Coronary artery (tissue), 2 donors: ENCODE data around the gene SETBP1.
"Not testable (repeated sequence)": the region's sequence is repeated elsewhere in the genome, so short reads cannot be mapped to it uniquely, and the experiment has no call there.

Experiments used
- DNase-seq: peaks from one replicate; pipeline ENCODE4 v3.0.0-alpha.2; 2017; ENCODE audit warnings: low spot score
- H3K27ac ChIP-seq, 2 donors: fragments of 200-600 bp; sonication (generic); one replicate each; pipeline ENCODE4 v1.5.1; 2016 to 2019
- H3K4me3 ChIP-seq: fragments of 200-600 bp; sonication (generic); 2 replicates; pipeline ENCODE4 v1.5.1; 2016; ENCODE audit warnings: mild to moderate bottlenecking, moderate library complexity
- CTCF ChIP-seq: fragments of 200-600 bp; sonication (generic); IDR thresholded peaks from one replicate; pipeline ENCODE4 v1.5.1; 2019; ENCODE audit warnings: antibody characterized with exemption

Gene SETBP1

GRCh38 chr18:44793685-44794084 is 113.0 kb downstream of the SETBP1 start:
- H3K27ac ChIP-seq: peak overlapping the region; percentile 70 to 89
- no peak for DNase-seq
- H3K4me3 ChIP-seq: no peak overlapping the region
- TF ChIP-seq CTCF: no peak

DNA sequence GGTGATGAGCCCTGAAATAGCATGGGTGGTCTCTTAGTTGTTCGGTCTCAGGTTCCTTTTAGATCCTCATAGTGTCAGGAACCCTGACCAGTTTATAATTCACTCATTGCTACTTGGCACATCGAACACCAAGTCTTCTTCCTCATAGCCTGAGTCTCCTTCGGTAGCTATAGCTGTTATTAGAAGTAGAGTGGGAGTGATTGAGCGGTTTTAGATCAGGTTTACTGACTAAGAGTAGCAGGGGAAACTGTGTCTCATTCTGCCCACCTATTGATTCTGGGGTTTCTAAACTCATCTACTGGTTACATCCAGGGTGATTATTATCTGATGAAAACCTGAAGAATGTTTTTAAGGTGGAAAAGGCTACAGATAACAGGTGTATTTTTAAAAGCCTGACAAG is 114.6 kb downstream of the SETBP1 start:
- no peak overlapping the region for H3K4me3 ChIP-seq
- no peak for TF ChIP-seq CTCF
- DNase-seq: no peak
- H3K27ac ChIP-seq: no peak overlapping the region

DNA sequence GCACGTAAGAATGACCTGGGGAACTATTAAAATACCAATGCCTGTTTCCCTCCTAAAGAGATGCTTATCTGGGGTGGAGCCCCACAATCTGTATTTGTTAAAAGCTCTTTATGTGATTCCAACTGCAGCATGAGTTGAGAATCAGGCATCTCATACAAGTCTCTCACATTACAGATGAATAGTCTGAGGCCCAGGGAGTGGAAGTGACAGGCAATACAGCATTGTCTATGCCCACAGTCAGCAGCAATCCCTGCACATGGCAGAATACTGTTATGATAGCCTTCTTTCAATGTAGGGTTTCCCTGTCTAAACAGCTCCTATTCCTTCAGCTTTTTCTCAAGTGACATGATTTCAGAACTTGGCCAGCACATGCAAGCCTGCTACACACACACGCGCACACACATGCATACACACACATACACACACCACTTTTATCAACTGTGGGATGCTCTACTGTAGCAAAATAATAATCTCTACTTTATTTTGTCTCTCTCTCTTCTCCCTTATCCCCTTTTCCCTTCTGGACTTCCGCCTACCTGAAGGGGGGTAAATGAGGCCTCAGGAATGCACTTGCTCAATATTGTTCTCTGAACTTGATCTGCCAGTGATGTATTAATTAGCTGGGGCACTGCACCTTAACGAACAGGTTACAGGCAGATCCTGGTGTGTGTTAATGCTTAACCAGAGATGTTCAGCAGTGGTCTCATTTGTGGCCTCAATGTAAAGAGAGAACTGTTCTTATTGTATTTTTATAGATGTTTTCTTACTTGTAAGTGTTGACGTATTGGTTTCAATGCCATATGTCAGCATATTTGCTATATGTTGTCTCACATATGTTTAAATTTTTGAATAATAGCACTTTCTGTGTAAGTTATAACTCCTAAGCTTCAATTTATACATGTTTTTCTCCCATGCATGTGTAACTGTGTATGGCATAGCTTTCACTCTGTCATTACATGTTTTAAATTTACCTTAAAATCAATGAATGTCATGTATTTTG is 116.0 kb downstream of the SETBP1 start:
- no peak overlapping the region for H3K4me3 ChIP-seq

DNA sequence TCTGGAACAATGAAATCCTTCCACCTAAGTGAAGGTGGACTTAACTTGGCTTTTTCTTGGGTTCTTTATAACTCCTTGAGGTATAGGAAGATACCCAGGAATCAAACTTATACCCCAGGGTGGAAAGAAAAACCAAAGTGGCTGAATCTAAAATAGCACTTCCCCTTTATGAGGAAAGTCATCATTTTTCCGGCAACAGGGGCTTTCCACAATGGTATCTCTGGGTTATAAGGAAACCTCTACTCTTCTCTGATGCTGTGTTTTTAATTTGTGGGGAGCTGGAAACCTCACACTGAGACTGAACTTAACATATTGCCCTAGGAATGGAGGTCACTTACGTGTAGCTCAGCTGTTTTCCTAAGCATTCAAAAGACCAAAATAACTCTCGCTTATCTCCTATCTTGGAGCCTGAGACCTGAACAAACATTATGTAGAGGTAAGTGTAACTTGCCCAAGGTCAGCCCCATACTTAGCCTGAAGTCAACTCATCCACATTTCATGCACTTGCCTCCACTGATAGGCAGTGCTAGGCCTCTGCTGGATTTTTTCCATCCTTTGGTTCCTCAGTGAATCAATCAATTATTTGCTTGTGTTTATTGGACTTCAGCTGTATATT is 117.9 kb downstream of the SETBP1 start:
- TF ChIP-seq CTCF: no peak
- H3K4me3 ChIP-seq: no peak overlapping the region
- no peak for DNase-seq
- H3K27ac ChIP-seq: no peak overlapping the region

More for the DNA sequence above, 116.0 kb downstream of the SETBP1 start:
- H3K27ac ChIP-seq: no peak overlapping the region
- no peak for DNase-seq
- no peak for TF ChIP-seq CTCF

DNA sequence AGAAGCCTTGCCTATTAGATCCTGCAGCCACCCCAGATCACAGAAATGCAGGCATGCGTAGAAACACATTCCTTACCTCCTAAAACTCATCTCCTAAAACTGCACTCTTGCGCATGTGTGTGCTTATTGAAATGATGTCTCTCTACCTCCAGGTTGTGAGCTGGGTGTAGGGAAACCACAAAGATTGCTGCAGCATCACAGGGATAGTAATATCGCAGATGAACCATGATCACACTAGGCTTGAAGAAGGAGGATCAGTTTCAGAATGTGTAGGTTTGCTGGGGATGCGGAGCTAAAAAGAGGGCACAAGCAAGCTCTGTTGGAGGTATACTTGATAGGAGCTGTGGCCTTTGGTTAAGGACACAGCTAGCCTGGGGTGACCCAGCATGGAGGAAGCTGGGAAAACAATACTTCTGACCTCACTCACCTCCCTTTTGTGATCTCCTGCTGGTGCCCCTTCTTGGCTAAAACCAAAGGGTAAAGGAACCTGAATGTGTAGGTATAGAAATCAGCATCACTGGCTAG is 118.8 kb downstream of the SETBP1 start:
- no peak for DNase-seq
- TF ChIP-seq CTCF: no peak
- H3K4me3 ChIP-seq: no peak overlapping the region
- no peak overlapping the region for H3K27ac ChIP-seq

DNA sequence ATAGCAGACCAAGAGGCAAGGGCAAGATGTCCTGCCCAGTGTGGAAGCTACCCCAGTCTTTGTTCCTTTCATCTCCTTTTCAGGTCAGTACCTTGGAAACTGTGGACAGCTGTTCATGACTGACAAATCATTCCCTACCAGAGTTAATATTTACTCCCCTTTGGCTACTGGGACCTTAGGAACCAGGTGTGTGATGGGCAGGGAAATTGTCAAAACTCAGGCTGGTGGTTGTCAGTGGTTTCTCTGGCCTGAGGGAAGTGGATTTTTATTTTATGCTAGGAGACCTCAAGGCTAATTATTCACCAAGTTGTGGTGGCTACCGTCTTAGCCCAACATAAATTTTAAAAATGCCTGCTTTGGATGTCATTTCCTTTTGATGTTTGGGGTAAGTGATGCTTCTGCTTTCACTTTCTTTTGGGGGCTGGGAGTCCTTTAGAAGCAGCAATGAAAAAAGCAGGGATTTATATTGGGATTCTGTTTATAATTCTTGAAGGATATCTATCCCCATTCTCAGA is 119.3 kb downstream of the SETBP1 start:
- TF ChIP-seq CTCF: no peak
- Histone ChIP-seq H3K27ac (no peak overlapping the region), H3K4me3 (no peak overlapping the region)
- no peak for DNase-seq

GRCh38 chr18:44800766-44801165 is 120.1 kb downstream of the SETBP1 start:
- H3K27ac ChIP-seq, H3K4me3 ChIP-seq, DNase-seq: not testable (repeated sequence)
